Panc1 (cell line): ENCODE results near the gene SCYL2. TPM values are rescaled to one million over a fixed set of nuclear protein-coding genes. Genes with fewer than 3 reads are reported as not detected.

ENCODE experiments used
- ATAC-seq: fragments of 200-7000 bp; cut with Tn5 transposase; 2 replicates; pipeline ENCODE4 v1.9.1; 2020; ENCODE audit warnings: mild to moderate bottlenecking, moderate library complexity
- BruUV-seq: library from RNA; stranded (reverse); fragments of 400-500 nt; replicated peaks from 2 replicates; lab custom pipeline; 2021; lab: Mats Ljungman, UMichigan
- CTCF ChIA-PET: fragments of 300-600 bp; sonication (Branson Sonifier 250); formaldehyde crosslinking; loops from one replicate; lab custom pipeline; 2022; ENCODE audit warnings: antibody characterized with exemption; lab: Charles Lee
- POLR2A ChIA-PET: fragments of 300-600 bp; sonication (Branson Sonifier 250); formaldehyde crosslinking; loops from one replicate; lab custom pipeline; 2022; ENCODE audit warnings: antibody characterized with exemption; lab: Charles Lee
- DNase-seq: peaks from one replicate; pipeline ENCODE4 v3.0.0-alpha.2; 2010; ENCODE audit warnings: low read depth, low spot score
- H3K27ac ChIP-seq: 2 replicates; pipeline ENCODE4 v1.5.1; 2011; ENCODE audit warnings: mild to moderate bottlenecking, low read length, inconsistent platforms
- H3K27me3 ChIP-seq: fragments of 200-500 bp; sonication (Bioruptor generic); 2 replicates; pipeline ENCODE4 v1.6.0; 2014; ENCODE audit warnings: low read length, inconsistent platforms; ENCODE audit not compliant: control insufficient read depth, insufficient read depth
- H3K36me3 ChIP-seq: fragments of 200-500 bp; sonication (Bioruptor generic); 2 replicates; pipeline ENCODE4 v1.5.1; 2014; ENCODE audit warnings: inconsistent platforms, mild to moderate bottlenecking, low read length, moderate library complexity; ENCODE audit not compliant: control insufficient read depth, insufficient read depth
- H3K4me1 ChIP-seq: 2 replicates; pipeline ENCODE4 v1.5.1; 2011; ENCODE audit warnings: inconsistent platforms, mild to moderate bottlenecking, low read length, moderate library complexity; ENCODE audit not compliant: control insufficient read depth, insufficient read depth
- H3K4me3 ChIP-seq, 2 experiments: 2 replicates each; pipeline ENCODE4 v1.5.1; 2011 to 2012; ENCODE audit warnings: low read depth in 2 of 2, low read length in 2 of 2, mild to moderate bottlenecking in 2 of 2, inconsistent platforms in 1 of 2, moderate library complexity in 1 of 2
- H3K9me3 ChIP-seq: fragments of 200-500 bp; sonication (Bioruptor generic); 2 replicates; pipeline ENCODE4 v1.5.1; 2014; ENCODE audit warnings: low read depth, mild to moderate bottlenecking, inconsistent platforms, low read length, moderate library complexity; ENCODE audit not compliant: control insufficient read depth, insufficient read depth
- CTCF ChIP-seq: fragments of 450-650 bp; IDR thresholded peaks from 2 replicates; pipeline ENCODE4 v1.5.1; 2017; ENCODE audit warnings: mild to moderate bottlenecking
- POLR2AphosphoS5 ChIP-seq: IDR thresholded peaks from 2 replicates; pipeline ENCODE4 v1.6.1; 2012; ENCODE audit warnings: mild to moderate bottlenecking, low read depth, low read length, moderate library complexity
- REST ChIP-seq, 2 experiments: IDR thresholded peaks; 2 replicates each; pipeline ENCODE4 v1.6.1; 2011 to 2012; ENCODE audit warnings: low read depth in 2 of 2, control low read depth in 1 of 2, low read length in 1 of 2, mild to moderate bottlenecking in 1 of 2, moderate library complexity in 1 of 2; ENCODE audit not compliant: insufficient read depth in 1 of 2
- SIN3A ChIP-seq: IDR thresholded peaks from 2 replicates; pipeline ENCODE4 v1.6.1; 2012; ENCODE audit warnings: low read depth, mild to moderate bottlenecking, low read length, moderate library complexity, borderline replicate concordance; ENCODE audit not compliant: insufficient read depth
- TCF7L2 ChIP-seq: IDR thresholded peaks from 2 replicates; pipeline ENCODE4 v1.6.1; 2011; ENCODE audit warnings: mild to moderate bottlenecking, low read depth, low read length, inconsistent platforms
- in situ Hi-C: cut with HindIII; loops from 2 replicates; pipeline ENCODE4 v1.10.0; 2016; ENCODE audit warnings: low sequenced_read_pairs, low pct_unique_long_range_greater_than_20kb
- intact Hi-C: fragments of 100-400 bp; cut with micrococcal nuclease; formaldehyde crosslinking; loops from one replicate; pipeline ENCODE4 v1.10.0; 2022; ENCODE audit not compliant: unreplicated experiment
- total RNA-seq: library from RNA; stranded (reverse); gene quantifications from one replicate; pipeline ENCODE4 v1.2.1, GENCODE V29; 2021; ENCODE audit not compliant: unreplicated experiment

SCYL2 gene
- total RNA-seq, 1 experiment from 2014 or later: 45.3 TPM

GRCh38 chr12:100383586-100384558 lies 116.9 kb downstream of the SCYL2 start:
- ATAC-seq (no peak), DNase-seq (no peak)
- in situ Hi-C loops: no loop called here
- H3K27ac ChIP-seq: no peak overlapping the region
- H3K9me3 ChIP-seq: no peaks in the 10 kb centered on the region
- BruUV-seq: no TSS peak
- H3K4me1 ChIP-seq: no peaks in the 10 kb centered on the region
- intact Hi-C loops: no loop called here
- H3K36me3 ChIP-seq: no peaks in the 10 kb centered on the region
- no peak for TF ChIP-seq TCF7L2
- TF ChIP-seq SIN3A: no peak
- no peak for TF ChIP-seq REST (IDR thresholded peaks at IDR 0.05; ENCODE audit: insufficient read depth in 1 of 2, low read depth in 2 of 2, low read length in 1 of 2)
- no peak for TF ChIP-seq POLR2AphosphoS5
- no peak for TF ChIP-seq CTCF
- H3K4me3 ChIP-seq: no peak overlapping the region
- POLR2A ChIA-PET: no interaction called here
- CTCF ChIA-PET: no interaction called here
- no peaks in the 10 kb centered on the region for H3K27me3 ChIP-seq

- Histone ChIP-seq H3K27me3 (no peaks in the 10 kb centered on the region), H3K27ac (no peak overlapping the region), H3K9me3 (no peaks in the 10 kb centered on the region), H3K4me1 (no peaks in the 10 kb centered on the region), H3K4me3 (no peak overlapping the region), H3K36me3 (no peaks in the 10 kb centered on the region)
- ChIA-PET POLR2A (no interaction called here), CTCF (no interaction called here)
- ATAC-seq (no peak), DNase-seq (no peak)
- no TSS peak for BruUV-seq
- no peak for TF ChIP-seq CTCF
- no peak for TF ChIP-seq POLR2AphosphoS5
- no peak for TF ChIP-seq SIN3A
- in situ Hi-C loops: no loop called here
- intact Hi-C loops: no loop called here
Observed at GRCh38 chr12:100384559-100384935, 117.6 kb downstream of the SCYL2 start.
